Psoas muscle (tissue), 8 donors: ENCODE measurements around the gene IGFL3. TPM values are rescaled to one million over a fixed set of nuclear protein-coding genes. Genes with fewer than 3 reads are reported as not detected.

ENCODE experiments used
- ATAC-seq, 4 donors: fragments of 200-7000 bp; cut with Tn5 transposase; one replicate each; pipeline ENCODE4 v1.9.1; 2020; ENCODE audit warnings: moderate library complexity in 3 of 4, mild to moderate bottlenecking in 2 of 4
- DNase-seq, 2 donors: peaks; one replicate each; pipeline ENCODE4 v3.0.0-alpha.2; 2020
- H3K27ac ChIP-seq: fragments of 200-600 bp; one replicate; pipeline ENCODE4 v1.8.0; 2022
- H3K27me3 ChIP-seq, 3 donors: fragments of 200-600 bp in 1 of 3; one replicate each; pipeline versions ENCODE4 v1.6.1 to v1.8.0; 2013 to 2022; ENCODE audit warnings: low read length in 2 of 3, mild to moderate bottlenecking in 2 of 3, moderate library complexity in 1 of 3; ENCODE audit not compliant: insufficient read depth in 3 of 3
- H3K36me3 ChIP-seq, 2 donors: fragments of 200-600 bp in 1 of 2; one replicate each; pipeline versions ENCODE4 v1.6.1 to v1.8.0; 2013 to 2022; ENCODE audit warnings: low read depth in 1 of 2, mild to moderate bottlenecking in 1 of 2, moderate library complexity in 1 of 2; ENCODE audit not compliant: insufficient read depth in 1 of 2
- H3K4me1 ChIP-seq: fragments of 200-600 bp; one replicate; pipeline ENCODE4 v1.8.0; 2022
- H3K4me3 ChIP-seq: fragments of 200-600 bp; one replicate; pipeline ENCODE4 v1.8.0; 2022; ENCODE audit warnings: mild to moderate bottlenecking
- H3K9me3 ChIP-seq: fragments of 200-600 bp; one replicate; pipeline ENCODE4 v1.8.0; 2022
- CTCF ChIP-seq: fragments of 200-600 bp; IDR thresholded peaks from one replicate; pipeline ENCODE4 v1.8.0; 2022; ENCODE audit warnings: antibody characterized with exemption
- WGBS, 3 donors: extraction: QIAGEN DNeasy Blood & Tissue Kit; methylation state at CpG; one replicate each; pipeline versions ENCODE4 v1.1.6 to v1.1.7; 2013; 5-methylcytosine and 5-hydroxymethylcytosine counted together
- intact Hi-C, 2 donors: fragments of 100-400 bp; cut with DNase I; formaldehyde crosslinking; loops; one replicate each; pipeline versions ENCODE4 v1.11.0 to v1.14.2; 2022
- polyA plus RNA-seq, 3 donors: library from polyadenylated mRNA; stranded (reverse); fragments of 200-250 nt; gene quantifications; one replicate each; pipeline ENCODE4 v1.2.3, GENCODE V29; 2013
- total RNA-seq, 4 donors: library from RNA; stranded (reverse); fragmentation: NEBNext Ultra II Directional in 2 of 4; extraction: Animal tissue kit (Norgen Biotek cat#: 25700) in 2 of 4; gene quantifications; one replicate each; pipeline versions ENCODE4 v1.2.1 to v1.2.4, GENCODE V29; 2021 to 2023
- donor health status: healthy with polysubstance abuse.
- donor health status: DM: no; HTN: no; CAD: no; lungs with moderate emphysema.
- donor health status: Bipolar disorder and iron deficiency.
- donor health status: healthy.
- donor health status: DM: yes; HTN: yes; CAD: no.
- donor health status: DM: no; HTN: no; CAD: no.
- donor health status: DM: no; HTN: no; CAD: no.
- donor health status: DM: yes; HTN: yes; CAD: no.

The IGFL3 gene
- total and polyA plus RNA-seq, 7 donors = not detected

GRCh38 chr19:46115396-46116106 lies 8.9 kb downstream of the IGFL3 start:
- H3K27me3 ChIP-seq = peaks cover 2 to 34% (median 12%) of the 10 kb centered on the region in 3 donors
- intact Hi-C loops = no loop called here
- 68 to 73% (median 71%) methylated on average over 9 of the region's 9 CpGs for WGBS, 3 donors
- no peak for ATAC-seq
- no peak overlapping the region for H3K27ac ChIP-seq
- no peaks in the 10 kb centered on the region for H3K9me3 ChIP-seq
- no peaks in the 10 kb centered on the region for H3K36me3 ChIP-seq
- H3K4me1 ChIP-seq = no peaks in the 10 kb centered on the region
- no peak for DNase-seq
- TF ChIP-seq CTCF = no peak
- no peak overlapping the region for H3K4me3 ChIP-seq

- TF ChIP-seq CTCF = no peak
Observed at GRCh38 chr19:46113726-46114125, 10.8 kb downstream of the IGFL3 start.

GRCh38 chr19:46112527-46112926 lies 12.0 kb downstream of the IGFL3 start:
- Histone ChIP-seq H3K4me3 (no peak overlapping the region), H3K27me3 (peaks cover 0 to 27% (median 12%) of the 10 kb centered on the region in 3 donors), H3K36me3 (no peaks in the 10 kb centered on the region), H3K4me1 (no peaks in the 10 kb centered on the region), H3K9me3 (no peaks in the 10 kb centered on the region), H3K27ac (no peak overlapping the region)
- no peak for TF ChIP-seq CTCF
- no peak for ATAC-seq
- DNase-seq = no peak
- WGBS, 3 donors = 55 to 65% (median 60%) methylated on average over 2 of the region's 2 CpGs
- intact Hi-C loops = no loop called here

More at GRCh38 chr19:46113726-46114125, 10.8 kb downstream of the IGFL3 start:
- peaks cover 0 to 30% (median 12%) of the 10 kb centered on the region in 3 donors for H3K27me3 ChIP-seq
- no peaks in the 10 kb centered on the region for H3K4me1 ChIP-seq
- ATAC-seq = no peak
- H3K9me3 ChIP-seq = no peaks in the 10 kb centered on the region
- 41 to 48% (median 43%) methylated on average over 1 of the region's 1 CpG for WGBS, 3 donors
- H3K27ac ChIP-seq = no peak overlapping the region
- no peak overlapping the region for H3K4me3 ChIP-seq
- no peak for DNase-seq
- intact Hi-C loops = no loop called here
- H3K36me3 ChIP-seq = no peaks in the 10 kb centered on the region

- Histone ChIP-seq H3K4me3 (no peak overlapping the region), H3K36me3 (no peaks in the 10 kb centered on the region), H3K27me3 (peaks cover 4 to 27% (median 12%) of the 10 kb centered on the region in 3 donors), H3K9me3 (no peaks in the 10 kb centered on the region), H3K4me1 (no peaks in the 10 kb centered on the region), H3K27ac (no peak overlapping the region)
- ATAC-seq = no peak
- TF ChIP-seq CTCF = no peak
- DNase-seq = no peak
- intact Hi-C loops = no loop called here
- 43 to 55% (median 44%) methylated on average over 3 of the region's 3 CpGs for WGBS, 3 donors
Observed at GRCh38 chr19:46111376-46111775, 13.1 kb downstream of the IGFL3 start.

DNA sequence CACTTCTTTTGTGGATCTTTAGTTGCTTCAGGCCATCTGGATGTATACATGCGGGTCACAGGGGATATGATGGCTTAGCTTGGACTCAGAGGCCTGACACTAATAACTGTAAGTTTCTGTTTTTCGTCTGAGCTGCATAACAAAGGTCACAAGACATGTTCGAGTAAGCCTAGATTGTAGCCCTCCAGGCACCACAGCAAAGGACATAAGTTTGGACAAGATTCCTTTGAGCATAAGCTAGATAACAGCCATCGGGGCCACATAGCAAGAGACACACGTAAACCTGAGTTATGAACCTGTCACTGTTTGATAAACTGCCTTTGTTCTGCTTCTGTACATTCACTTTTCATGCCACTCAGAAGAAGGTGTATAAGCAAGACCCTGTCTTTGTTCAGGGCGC lies 14.6 kb downstream of the IGFL3 start:
- Histone ChIP-seq H3K27me3 (peaks cover 4 to 18% (median 12%) of the 10 kb centered on the region in 3 donors), H3K36me3 (no peaks in the 10 kb centered on the region), H3K4me1 (no peaks in the 10 kb centered on the region), H3K27ac (no peak overlapping the region), H3K4me3 (no peak overlapping the region), H3K9me3 (no peaks in the 10 kb centered on the region)
- TF ChIP-seq CTCF = no peak
- no peak for ATAC-seq
- intact Hi-C loops = no loop called here
- no peak for DNase-seq
- WGBS, 3 donors = 63 to 69% (median 64%) methylated on average over 6 of the region's 6 CpGs
